Stimulated activated CD4-positive, alpha-beta T cell treated with anti-CD3 and anti-CD28 coated beads, Interleukin-15, amount 100 ng/mL, for 24 hours (primary cell): ENCODE measurements around the gene MACF1.
A peak's percentile ranks its signal among the peaks of the same experiment; 100 is the strongest.

Experiments used
- DNase-seq: peaks from one replicate; pipeline ENCODE4 v3.0.0-alpha.2; 2020

The MACF1 gene

GRCh38 chr1:39266269-39266668, 61.8 kb downstream of the MACF1 start:
- DNase-seq, result no peak

DNA sequence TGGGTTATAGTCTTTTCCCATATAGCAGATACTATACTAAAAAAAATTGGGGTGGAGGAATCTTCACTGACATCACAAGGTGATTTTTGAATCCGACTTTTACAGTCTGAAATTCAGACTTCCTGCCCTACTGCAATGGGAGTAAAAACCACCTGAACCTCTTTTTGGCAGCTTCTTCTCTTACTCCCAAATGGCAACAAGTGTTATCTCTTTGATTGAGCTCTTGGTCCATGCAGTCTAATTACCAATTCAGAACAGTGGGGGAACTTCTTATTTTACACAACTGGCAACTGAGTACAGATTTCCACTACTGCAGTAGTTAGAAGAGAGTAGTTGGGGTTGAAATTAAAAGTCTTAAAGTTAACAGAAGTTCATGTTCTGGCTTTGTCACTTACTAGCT, 62.3 kb downstream of the MACF1 start:
- no peak for DNase-seq

- DNase-seq, result peak; percentile 12
Observed at GRCh38 chr1:39268112-39268581, 63.7 kb downstream of the MACF1 start.

DNA sequence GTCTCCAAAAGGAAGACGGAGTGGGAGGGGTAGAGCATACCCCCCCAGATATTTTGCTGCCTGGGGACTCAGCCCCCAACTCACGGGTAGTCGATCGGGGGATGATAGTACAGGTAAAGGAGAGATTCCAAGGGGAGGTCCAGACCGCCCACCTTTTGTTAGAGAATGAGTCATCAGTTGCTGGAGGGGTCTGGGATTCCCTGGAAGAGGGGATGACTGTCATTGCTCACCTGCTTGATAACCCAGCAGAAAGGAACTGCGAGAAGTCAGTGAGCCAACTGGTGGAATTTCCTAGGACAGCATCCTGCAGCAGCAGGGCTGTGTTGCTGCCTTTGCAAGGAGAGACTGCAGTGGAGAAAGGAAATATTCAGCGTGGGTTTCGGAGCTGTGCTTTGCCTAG, 64.4 kb downstream of the MACF1 start:
- DNase-seq, result no peak

DNA sequence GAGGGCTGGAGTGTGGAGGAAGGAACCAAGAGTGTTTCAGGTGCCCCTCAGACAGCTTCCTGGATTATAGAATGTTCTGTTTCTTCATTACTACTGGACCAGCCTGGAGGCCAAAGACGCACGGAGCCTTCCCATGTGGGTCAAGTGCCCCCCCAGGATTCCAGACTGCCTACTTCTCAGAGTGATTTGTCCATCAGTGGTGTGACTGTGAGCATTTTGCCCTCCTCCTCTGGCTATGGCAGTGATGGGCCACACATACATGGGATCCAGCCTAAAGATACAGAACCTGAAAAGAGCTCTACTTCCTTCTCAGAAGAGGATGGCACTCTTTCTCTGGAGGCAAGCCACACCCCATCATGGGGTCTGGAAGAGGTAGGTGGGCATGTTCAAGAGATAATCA, 64.9 kb downstream of the MACF1 start:
- DNase-seq, result no peak

DNA sequence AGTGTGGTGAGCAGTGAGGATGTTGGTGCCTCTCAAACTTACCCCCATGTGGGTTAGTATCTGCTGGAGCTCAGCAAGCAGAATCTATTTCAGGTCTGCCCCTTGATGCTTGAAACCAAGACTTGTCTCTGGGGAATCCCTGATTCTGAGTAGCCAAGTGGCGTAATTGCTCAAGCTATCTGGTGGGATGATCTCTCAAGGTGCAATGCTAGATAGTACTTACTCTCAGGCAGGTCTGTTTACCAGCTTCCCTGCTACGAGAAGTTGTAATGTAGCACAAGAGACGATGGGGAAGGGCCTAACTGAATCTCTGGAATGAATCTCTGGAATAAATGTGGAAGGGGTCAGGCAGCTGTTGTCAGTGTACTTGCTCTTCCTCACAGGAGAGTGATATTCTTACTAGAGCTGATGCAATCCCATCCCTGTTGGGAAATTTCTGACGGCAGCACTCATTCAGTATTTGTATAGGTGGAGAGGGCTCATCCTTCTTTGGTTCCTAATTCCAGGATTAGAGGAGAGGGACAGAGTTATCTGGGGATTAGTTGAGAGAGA, 65.4 kb downstream of the MACF1 start:
- DNase-seq, result peak; percentile 5

- no peak for DNase-seq
Observed at GRCh38 chr1:39270368-39270767, 65.9 kb downstream of the MACF1 start.

GRCh38 chr1:39272027-39272797, 67.7 kb downstream of the MACF1 start:
- DNase-seq, result no peak

DNA sequence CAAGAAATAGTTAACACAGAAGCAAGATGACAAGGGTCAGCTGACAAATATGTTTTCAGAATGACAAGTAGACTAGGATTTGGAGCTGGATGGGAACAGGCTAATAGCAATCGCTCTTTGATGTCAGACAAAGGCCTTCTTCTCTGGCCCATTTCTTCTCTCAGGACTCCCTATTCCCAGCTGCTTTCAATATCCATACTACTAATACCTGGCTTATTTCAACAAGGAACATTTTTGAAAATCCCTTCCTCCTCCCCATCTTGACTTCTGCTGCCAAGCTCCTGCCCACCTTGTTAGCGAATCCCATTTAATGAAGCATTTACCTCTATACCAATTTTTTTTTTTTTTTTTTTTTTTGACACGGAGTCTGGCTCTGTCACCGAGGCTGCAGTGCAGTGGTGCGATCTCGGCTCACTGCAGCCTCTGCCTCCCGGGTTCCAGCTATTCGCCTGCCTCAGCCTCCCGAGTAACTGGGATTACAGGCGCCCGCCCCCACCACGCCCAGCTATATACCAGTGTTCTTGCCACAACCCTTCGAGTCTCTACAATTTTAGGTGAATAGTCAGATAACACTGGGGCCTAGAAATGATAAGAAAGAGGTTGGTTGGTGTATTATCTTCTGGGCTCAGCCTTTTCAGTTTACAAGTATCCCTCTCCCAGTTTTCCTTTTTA, 68.4 kb downstream of the MACF1 start:
- no peak for DNase-seq

GRCh38 chr1:39275836-39276507, 71.5 kb downstream of the MACF1 start:
- no peak for DNase-seq

- DNase-seq, result no peak
Observed at GRCh38 chr1:39277879-39278278, 73.4 kb downstream of the MACF1 start.

DNA sequence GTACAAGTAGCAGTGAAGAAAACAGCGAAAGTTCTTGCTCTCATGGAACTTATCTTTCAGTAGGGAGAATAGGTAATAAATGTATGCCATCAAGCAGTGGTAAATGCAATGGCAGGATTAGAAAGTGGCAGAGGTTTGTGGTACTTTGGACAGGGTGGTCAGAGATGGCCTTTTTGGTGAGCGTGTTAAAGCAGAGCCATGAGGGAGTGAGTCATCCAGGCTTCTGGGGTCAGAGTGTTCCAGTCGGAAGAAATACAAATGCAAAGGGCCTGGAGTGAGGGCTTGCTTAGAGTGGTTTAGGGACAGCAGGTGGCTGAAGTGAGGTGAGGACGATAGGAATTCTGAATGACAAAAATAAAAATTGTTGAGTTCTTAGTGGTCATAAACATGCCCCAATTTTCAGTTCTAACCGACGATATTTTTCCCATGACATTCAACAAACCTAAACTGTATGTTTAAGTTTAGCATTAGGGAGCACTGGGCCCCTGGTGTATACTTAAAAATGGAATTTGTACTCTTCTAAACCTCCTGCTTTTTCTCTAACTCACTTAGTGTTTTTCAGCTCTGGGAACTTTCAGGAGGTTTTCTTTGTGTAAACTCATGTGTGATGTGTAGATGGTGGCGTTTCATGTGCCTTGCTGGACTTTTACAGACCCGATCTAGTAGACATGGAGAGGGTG, 78.2 kb downstream of the MACF1 start:
- DNase-seq, result no peak

DNA sequence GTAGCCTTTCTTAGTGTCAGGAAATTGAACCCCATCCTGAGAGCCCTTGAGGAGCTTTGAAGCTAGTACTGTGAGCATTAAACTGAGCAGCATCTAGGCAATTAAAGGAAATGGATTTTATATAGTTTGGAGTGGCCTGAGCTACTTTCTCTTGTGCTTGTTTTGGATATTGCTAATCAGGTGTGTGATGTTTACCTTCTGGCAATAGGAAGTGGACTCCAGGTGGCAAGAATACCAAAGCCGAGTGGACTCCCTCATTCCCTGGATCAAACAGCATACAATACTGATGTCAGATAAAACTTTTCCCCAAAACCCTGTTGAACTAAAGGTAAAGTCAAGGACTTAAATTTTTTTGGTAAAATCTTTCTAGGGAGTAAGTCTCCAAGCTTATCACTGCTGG, 79.4 kb downstream of the MACF1 start:
- no peak for DNase-seq

DNA sequence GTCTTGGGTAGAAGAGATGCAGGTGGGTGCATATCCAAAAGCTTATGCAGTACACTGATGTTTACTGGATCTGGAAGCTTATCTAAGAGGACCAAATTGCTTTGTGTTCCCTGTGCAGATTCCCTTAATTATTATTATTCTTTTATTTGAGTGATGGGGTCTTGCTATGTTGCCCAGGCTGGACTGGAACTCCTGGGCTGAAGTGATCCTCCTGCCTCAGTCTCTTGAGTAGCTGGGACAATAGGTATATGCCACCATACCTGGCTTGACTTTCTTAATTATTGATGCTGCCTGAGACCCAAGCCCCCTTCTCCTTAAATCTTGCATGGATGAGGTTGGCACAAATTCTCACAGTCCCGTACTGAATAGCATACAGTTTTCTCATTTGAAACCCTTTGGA, 83.0 kb downstream of the MACF1 start:
- no peak for DNase-seq

DNA sequence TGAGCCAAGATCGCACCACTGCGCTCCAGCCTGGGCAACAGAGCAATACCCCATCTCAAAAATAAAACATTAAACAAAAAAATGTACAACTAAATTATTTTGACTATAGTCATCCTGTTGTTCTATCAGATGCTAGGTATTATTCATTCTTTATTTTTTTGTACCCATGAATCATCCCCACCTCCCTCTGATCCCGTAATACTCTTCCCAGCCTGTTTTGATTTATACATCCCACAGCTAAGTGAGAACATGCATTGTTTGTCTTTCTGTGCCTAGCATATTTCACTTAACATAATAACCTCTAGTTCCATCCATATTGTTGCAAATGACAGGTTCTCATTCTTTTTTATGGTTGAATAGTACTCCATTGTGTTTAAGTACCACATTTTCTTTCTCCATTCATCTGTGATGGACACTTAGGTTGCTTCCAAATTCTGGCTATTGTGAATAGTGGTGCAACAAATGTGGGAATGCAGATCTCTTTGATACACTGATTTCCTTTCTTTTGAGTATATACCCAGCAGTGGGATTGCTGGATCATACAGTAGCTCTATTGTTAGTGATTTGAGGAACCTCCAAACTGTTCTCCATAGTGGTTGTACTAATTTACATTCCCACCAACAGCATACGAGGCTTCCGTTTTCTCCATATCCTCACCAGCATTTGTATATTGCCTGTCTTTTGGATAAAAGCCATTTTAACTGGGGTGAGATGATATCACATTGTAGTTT, 84.4 kb downstream of the MACF1 start:
- DNase-seq, result no peak

DNA sequence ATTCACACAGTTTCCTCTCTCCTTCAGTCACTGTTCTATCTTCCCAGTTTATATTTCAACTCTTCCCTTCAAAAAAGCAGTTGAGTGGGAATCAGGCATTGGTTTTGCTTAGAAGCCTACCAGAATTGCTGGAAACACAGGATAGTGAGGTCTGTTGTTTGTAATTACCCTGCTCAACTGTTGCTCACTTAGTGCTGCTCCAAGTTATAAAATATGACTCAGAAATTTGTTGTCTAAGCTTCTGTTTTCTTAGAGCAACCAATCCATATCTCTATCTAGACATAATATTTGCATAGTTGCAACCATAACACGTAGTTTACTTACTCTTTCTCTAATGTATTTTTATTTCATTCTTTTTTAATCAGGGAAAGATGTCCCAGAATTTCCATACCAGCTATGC, 87.9 kb downstream of the MACF1 start:
- DNase-seq, result no peak

GRCh38 chr1:39293375-39294070, 89.0 kb downstream of the MACF1 start:
- DNase-seq, result no peak

- no peak for DNase-seq
Observed at GRCh38 chr1:39294531-39294930, 90.0 kb downstream of the MACF1 start.

DNA sequence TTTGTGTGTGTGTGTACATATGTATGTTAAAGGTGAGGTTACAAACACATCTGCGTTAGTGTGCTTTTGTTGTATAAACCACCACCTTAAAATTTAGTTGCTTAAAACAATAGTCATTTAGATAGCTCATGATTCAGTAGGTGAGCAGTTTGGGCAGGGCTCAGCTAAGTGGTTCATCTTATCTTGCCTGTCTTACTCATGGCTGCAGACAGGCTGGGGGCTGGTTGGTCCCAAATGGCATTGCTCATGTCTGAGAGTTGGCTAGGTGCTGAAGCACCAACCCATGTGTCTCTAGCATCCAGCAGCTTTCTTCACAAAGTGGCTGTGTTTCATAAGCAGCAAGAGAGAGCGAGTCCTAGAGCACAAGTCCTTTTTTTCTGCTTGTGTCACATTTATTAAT, 91.4 kb downstream of the MACF1 start:
- peak; percentile 5 for DNase-seq

GRCh38 chr1:39297551-39297950, 93.1 kb downstream of the MACF1 start:
- no peak for DNase-seq

DNA sequence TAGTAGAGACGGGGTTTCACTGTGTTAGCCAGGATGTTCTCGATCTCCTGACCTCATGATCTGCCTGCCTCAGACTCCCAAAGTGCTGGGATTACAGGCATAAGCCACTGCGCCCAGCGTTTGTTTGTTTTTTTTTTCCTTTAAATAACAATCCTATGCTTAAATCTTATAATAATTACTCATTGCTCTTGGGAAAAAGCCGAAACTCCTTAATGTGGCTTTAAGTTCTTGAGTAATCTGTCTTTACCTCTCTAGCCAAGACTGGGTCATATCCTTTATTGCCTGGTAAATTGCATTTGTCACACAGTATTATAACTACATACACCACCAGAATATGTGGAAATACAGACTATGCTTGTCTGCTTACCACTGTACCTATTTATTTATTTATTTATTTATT, 97.1 kb downstream of the MACF1 start:
- DNase-seq, result no peak

- no peak for DNase-seq
Observed at GRCh38 chr1:39305555-39305954, 101.1 kb downstream of the MACF1 start.
